Adrenal gland (tissue), 5 donors: ENCODE results near the gene TTLL11.
"Not testable (repeated sequence)": the region's sequence is repeated elsewhere in the genome, so short reads cannot be mapped to it uniquely, and the experiment has no call there.

Source experiments
- POLR2A ChIP-seq, 2 donors: fragments of 450-650 bp; IDR thresholded peaks; one replicate each; pipeline ENCODE4 v1.6.1; 2017; ENCODE audit warnings: antibody characterized with exemption in 2 of 2, mild to moderate bottlenecking in 2 of 2, moderate library complexity in 1 of 2
- TF ChIP-seq, protein P1 (sequence below), 6 experiments: fragments of 450-650 bp in 4 of 6; fragments of 200-600 bp in 2 of 6; sonication (generic) in 1 of 6; IDR thresholded peaks; 1 replicate in 5 of 6; 2 replicates in 1 of 6; pipeline versions ENCODE4 v1.5.1 to v1.8.0; 2016 to 2021; ENCODE audit warnings: antibody characterized with exemption in 6 of 6, mild to moderate bottlenecking in 2 of 6, moderate library complexity in 1 of 6
- donor health status: DM: no; HTN: no; CAD: no.

DNA sequence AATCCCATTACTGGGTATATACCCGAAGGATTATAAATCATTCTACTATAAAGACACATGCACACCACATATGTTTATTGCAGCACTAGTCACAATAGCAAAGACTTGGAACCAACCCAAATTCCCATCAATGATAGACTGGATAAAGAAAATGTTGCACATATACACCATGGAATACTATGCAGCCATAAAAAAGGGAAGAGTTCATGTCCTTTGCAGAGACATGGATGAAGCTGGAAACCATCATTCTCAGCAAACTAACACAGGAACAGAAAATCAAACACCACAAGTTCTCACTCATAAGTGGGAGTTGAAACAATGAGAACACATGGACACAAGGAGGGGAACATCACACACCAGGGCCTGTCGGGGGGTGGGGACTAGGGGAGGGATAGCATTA, 198.7 kb downstream of the TTLL11 start:
- TF ChIP-seq, protein P1, sequence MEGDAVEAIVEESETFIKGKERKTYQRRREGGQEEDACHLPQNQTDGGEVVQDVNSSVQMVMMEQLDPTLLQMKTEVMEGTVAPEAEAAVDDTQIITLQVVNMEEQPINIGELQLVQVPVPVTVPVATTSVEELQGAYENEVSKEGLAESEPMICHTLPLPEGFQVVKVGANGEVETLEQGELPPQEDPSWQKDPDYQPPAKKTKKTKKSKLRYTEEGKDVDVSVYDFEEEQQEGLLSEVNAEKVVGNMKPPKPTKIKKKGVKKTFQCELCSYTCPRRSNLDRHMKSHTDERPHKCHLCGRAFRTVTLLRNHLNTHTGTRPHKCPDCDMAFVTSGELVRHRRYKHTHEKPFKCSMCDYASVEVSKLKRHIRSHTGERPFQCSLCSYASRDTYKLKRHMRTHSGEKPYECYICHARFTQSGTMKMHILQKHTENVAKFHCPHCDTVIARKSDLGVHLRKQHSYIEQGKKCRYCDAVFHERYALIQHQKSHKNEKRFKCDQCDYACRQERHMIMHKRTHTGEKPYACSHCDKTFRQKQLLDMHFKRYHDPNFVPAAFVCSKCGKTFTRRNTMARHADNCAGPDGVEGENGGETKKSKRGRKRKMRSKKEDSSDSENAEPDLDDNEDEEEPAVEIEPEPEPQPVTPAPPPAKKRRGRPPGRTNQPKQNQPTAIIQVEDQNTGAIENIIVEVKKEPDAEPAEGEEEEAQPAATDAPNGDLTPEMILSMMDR (IDR thresholded peaks at IDR 0.05): not testable (repeated sequence)
- not testable (repeated sequence) for TF ChIP-seq POLR2A (IDR thresholded peaks at IDR 0.05)
